Activated B cell treated with CpG ODN at 0.5 μM for 24 hours (primary cell): ENCODE results near the gene AAK1. TPM values are rescaled to one million over a fixed set of nuclear protein-coding genes. Genes with fewer than 3 reads are reported as not detected.

Source experiments
- ATAC-seq: fragments of 200-7000 bp; cut with Tn5 transposase; one replicate; pipeline ENCODE4 v1.10.0; 2021; ENCODE audit warnings: low read depth, mild to moderate bottlenecking, moderate library complexity
- CTCF ChIA-PET: fragments of 350-600 bp; sonication (Branson Sonifier 250); formaldehyde crosslinking; loops from one replicate; lab custom pipeline; 2021; ENCODE audit warnings: antibody characterized with exemption; lab: Charles Lee
- POLR2A ChIA-PET: fragments of 350-600 bp; sonication (Branson Sonifier 250); formaldehyde crosslinking; loops from one replicate; lab custom pipeline; 2021; ENCODE audit warnings: antibody characterized with exemption; lab: Charles Lee
- DNase-seq: peaks from one replicate; pipeline ENCODE4 v3.0.0; 2022
- H3K27ac Mint-ChIP-seq: one replicate; pipeline ENCODE4 v1.8.0; 2020; ENCODE audit warnings: mixed read lengths
- H3K27me3 Mint-ChIP-seq: one replicate; pipeline ENCODE4 v1.8.0; 2021; ENCODE audit warnings: mixed read lengths
- H3K36me3 Mint-ChIP-seq: one replicate; pipeline ENCODE4 v1.8.0; 2021; ENCODE audit warnings: low read depth, mixed read lengths
- H3K4me1 Mint-ChIP-seq: one replicate; pipeline ENCODE4 v1.8.0; 2021; ENCODE audit warnings: mixed read lengths
- H3K4me3 Mint-ChIP-seq: one replicate; pipeline ENCODE4 v1.8.0; 2020; ENCODE audit warnings: mild to moderate bottlenecking, mixed read lengths
- H3K9me3 Mint-ChIP-seq: one replicate; pipeline ENCODE4 v1.8.0; 2020; ENCODE audit warnings: mixed read lengths
- CTCF ChIP-seq: fragments of 200-600 bp; IDR thresholded peaks from one replicate; pipeline ENCODE4 v1.8.0; 2022; ENCODE audit warnings: antibody characterized with exemption, mild to moderate bottlenecking
- intact Hi-C: fragments of 100-400 bp; cut with micrococcal nuclease; formaldehyde crosslinking; loops from one replicate; pipeline ENCODE4 v1.15.1; 2024
- total RNA-seq: library from RNA; stranded (reverse); gene quantifications from 2 replicates; pipeline ENCODE4 v1.2.3, GENCODE V29; 2022

Gene AAK1
- total RNA-seq, 1 donor from 2014 or later: 4.7 TPM

DNA sequence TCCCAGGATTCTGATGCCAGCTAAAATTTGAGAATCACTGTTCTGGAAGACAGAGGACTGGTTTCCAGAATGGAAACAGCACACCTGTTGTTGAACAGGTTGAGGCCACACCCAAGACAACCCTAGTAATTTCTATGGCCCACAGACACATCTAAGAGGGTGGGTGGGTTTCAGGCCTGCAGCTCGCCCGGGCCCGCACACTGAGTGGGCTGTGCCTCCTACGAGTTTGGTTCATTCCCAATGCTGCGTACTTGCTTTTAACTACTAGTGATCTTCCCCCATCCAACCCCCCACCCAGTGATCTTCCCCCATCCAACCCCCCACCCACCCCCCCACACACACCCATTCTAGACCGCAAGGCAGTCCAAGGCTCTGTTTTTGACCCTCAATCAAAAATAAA, 205.0 kb downstream of the AAK1 start:
- Mint-ChIP-seq H3K4me3 (no peak overlapping the region), H3K36me3 (peaks cover 5% of the 10 kb centered on the region), H3K9me3 (no peaks in the 10 kb centered on the region), H3K27me3 (no peaks in the 10 kb centered on the region), H3K27ac (peak overlapping the region; percentile 11), H3K4me1 (peaks cover 34% of the 10 kb centered on the region)
- ATAC-seq (no peak), DNase-seq (no peak)
- TF ChIP-seq CTCF: no peak
- POLR2A ChIA-PET: interaction anchor here (0.6 kb wide), 1 partner anchor 99 kb away, joined by 6 read pairs; no protein-coding TSS in a partner anchor
- CTCF ChIA-PET: interaction anchor here (2.2 kb wide), 1 partner anchor 127 kb away, joined by 18 read pairs; no protein-coding TSS in a partner anchor
- intact Hi-C loops: loop anchor here (5.0 to 10.0 kb wide), 2 partner anchors 476 to 976 kb away; partner anchors contain the start of gene MXD1

DNA sequence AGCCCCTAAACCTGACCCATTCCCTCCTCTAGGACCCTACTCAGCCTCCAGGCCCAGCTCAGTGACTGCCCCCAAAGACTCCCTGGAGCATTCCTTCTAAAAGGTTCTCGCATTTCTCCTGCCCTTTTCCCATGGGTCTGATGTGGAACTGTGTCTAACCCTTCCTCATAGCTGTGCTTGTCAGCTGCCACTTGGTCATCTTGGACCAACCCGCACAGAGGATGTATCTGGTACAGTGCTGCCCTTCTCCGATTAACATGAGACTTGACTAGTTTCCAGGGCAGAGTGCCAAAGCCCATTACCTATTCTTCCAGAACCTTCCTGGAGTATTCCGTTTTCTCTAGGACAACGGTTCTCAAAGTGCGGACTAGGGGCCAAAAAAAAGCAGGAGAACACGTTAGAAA, 205.8 kb downstream of the AAK1 start:
- Mint-ChIP-seq H3K4me1 (peaks cover 34% of the 10 kb centered on the region), H3K36me3 (peaks cover 5% of the 10 kb centered on the region), H3K9me3 (no peaks in the 10 kb centered on the region), H3K27ac (peak overlapping the region; percentile 93), H3K4me3 (peak overlapping the region; percentile 96), H3K27me3 (no peaks in the 10 kb centered on the region)
- ATAC-seq (no peak), DNase-seq (no peak)
- intact Hi-C loops: loop anchor here (1.0 to 10.0 kb wide), 7 partner anchors 50 to 975 kb away; partner anchors contain the start of genes GFPT1, MXD1 and TIA1
- POLR2A ChIA-PET: interaction anchor here (0.7 to 3.0 kb wide), 16 partner anchors 14 to 1631 kb away, joined by 3 to 25 read pairs (median 4); partner anchors contain the start of genes AAK1, APLF, C2orf42 and FBXO48
- no peak for TF ChIP-seq CTCF
- CTCF ChIA-PET: interaction anchor here (0.7 to 2.2 kb wide), 7 partner anchors 48 to 974 kb away, joined by 3 to 18 read pairs (median 3); no protein-coding TSS in a partner anchor

DNA sequence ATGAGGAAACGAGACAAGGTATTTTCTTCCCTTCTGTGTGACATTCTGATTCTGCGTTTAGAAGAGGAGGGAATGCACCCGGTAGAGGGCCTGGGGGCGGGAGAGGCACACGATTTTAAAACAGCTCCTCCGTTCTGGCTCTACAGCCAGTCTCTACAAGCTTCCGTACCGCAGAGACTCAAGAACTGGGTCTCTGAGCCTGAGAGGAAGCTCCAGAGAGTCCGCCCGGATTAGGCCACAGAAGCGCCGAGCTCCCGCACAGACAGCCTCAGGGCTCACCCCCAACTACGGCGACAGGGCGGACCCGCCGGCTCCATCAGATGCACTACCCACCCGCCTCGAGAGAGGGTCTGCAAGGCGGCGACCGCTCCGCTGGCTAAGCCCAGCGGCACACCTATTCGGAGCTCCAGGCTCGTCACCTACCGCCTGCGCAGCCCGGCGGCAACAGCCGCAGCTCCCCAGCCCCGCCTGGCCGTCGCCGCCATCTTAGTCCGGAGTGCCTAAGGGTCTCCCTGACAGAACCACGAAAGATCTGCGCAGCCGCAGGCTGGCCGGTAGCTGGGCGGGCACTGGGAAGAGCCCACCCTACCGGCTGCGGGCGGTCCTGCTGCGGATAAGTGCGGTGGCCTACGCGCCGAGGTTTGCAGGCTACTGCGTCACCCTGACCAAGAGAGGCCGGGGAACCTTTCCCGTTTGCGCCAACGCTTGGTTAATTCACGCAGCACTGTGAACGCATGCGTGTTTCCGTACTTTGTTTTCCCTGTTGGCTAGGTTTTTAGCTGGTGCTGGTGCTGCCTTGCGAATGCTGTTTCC, 206.4 kb downstream of the AAK1 start, which contains the start of gene NFU1:
NFU1 (minus strand) TSS at position 498 of the 813 bp plus-strand sequence; CDS start at position 485, 13 bp downstream.
- ChIA-PET POLR2A (interaction anchor here (0.6 to 3.0 kb wide), 18 partner anchors 15 to 1631 kb away, joined by 3 to 25 read pairs (median 4); partner anchors contain the start of genes AAK1, APLF, C2orf42 and FBXO48), CTCF (interaction anchor here (0.7 to 2.2 kb wide), 9 partner anchors 26 to 973 kb away, joined by 3 to 18 read pairs (median 3); no protein-coding TSS in a partner anchor)
- peak within 1 kb of the TSS; percentile 96 for H3K4me3 Mint-ChIP-seq
- ATAC-seq (peak; percentile 95), DNase-seq (peak; percentile 85)
- peak within 1 kb of the TSS; percentile 93 for H3K27ac Mint-ChIP-seq
- no peaks in the 10 kb centered on the region for H3K9me3 Mint-ChIP-seq
- intact Hi-C loops: loop anchor here (1.0 to 10.0 kb wide), 8 partner anchors 50 to 975 kb away; partner anchors contain the start of genes GFPT1, GMCL1, MXD1 and TIA1
- H3K4me1 Mint-ChIP-seq: peaks cover 34% of the 10 kb centered on the region
- H3K36me3 Mint-ChIP-seq: peaks cover 5% of the 10 kb centered on the region
- no peak for TF ChIP-seq CTCF
- no peaks in the 10 kb centered on the region for H3K27me3 Mint-ChIP-seq

DNA sequence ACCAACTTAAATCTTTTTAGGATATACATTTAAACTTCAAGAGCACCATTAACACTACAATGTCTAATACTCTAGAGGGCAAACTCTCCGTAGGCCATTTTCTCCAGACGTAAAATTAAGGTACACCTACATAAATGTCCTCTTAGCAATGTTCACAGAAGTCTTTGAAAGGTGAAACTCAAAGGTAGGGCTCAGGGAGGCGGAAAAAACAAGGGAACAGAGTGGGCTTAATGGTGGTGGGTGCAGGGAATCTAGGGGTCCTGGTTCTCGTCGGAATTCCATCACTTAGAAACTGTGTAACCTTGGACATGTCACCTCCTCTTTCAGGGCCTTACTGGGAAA, 207.0 kb downstream of the AAK1 start:
- ATAC-seq: no peak

More for the DNA sequence above, 207.0 kb downstream of the AAK1 start:
- peaks cover 7% of the 10 kb centered on the region for H3K36me3 Mint-ChIP-seq
- DNase-seq: no peak
- peaks cover 34% of the 10 kb centered on the region for H3K4me1 Mint-ChIP-seq
- H3K27ac Mint-ChIP-seq: peak overlapping the region; percentile 93
- H3K27me3 Mint-ChIP-seq: no peaks in the 10 kb centered on the region
- H3K9me3 Mint-ChIP-seq: no peaks in the 10 kb centered on the region
- intact Hi-C loops: loop anchor here (1.0 to 10.0 kb wide), 4 partner anchors 212 to 974 kb away; partner anchors contain the start of genes GMCL1 and MXD1
- ChIA-PET POLR2A (interaction anchor here (0.6 to 3.0 kb wide), 11 partner anchors 32 to 1632 kb away, joined by 3 to 25 read pairs (median 6); partner anchors contain the start of genes AAK1, C2orf42, GFPT1 and NAGK), CTCF (interaction anchor here (0.7 to 2.2 kb wide), 5 partner anchors 27 to 288 kb away, joined by 3 to 18 read pairs (median 3); no protein-coding TSS in a partner anchor)
- H3K4me3 Mint-ChIP-seq: peak overlapping the region; percentile 96
- TF ChIP-seq CTCF: no peak
